Thoracic aorta (tissue), 2 donors: ENCODE results near the gene CREG2. TPM values are rescaled to one million over a fixed set of nuclear protein-coding genes. Genes with fewer than 3 reads are reported as not detected.

Experiments used
- ATAC-seq: fragments of 150-250 bp; one replicate; pipeline ENCODE4 v1.8.0; 2017; ENCODE audit warnings: low read depth; ENCODE audit not compliant: insufficient number of reproducible peaks, low FRiP score
- DNase-seq: peaks from one replicate; pipeline ENCODE4 v3.0.0-alpha.2; 2020; ENCODE audit warnings: low spot score
- H3K27ac ChIP-seq, 2 donors: fragments of 200-600 bp; sonication (generic); 1 replicate in 1 of 2; 2 replicates in 1 of 2; pipeline ENCODE4 v1.5.1; 2016; ENCODE audit warnings: mild to moderate bottlenecking in 2 of 2, moderate library complexity in 2 of 2
- H3K27me3 ChIP-seq: fragments of 200-600 bp; sonication (generic); replicated peaks from 2 replicates; pipeline ENCODE4 v1.6.0; 2016; ENCODE audit warnings: mild to moderate bottlenecking; ENCODE audit not compliant: insufficient read depth
- H3K36me3 ChIP-seq: fragments of 200-600 bp; sonication (generic); one replicate; pipeline ENCODE4 v1.5.1; 2016
- H3K4me1 ChIP-seq, 2 donors: fragments of 200-600 bp; sonication (generic); 1 replicate in 1 of 2; 2 replicates in 1 of 2; pipeline versions ENCODE4 v1.5.1 to v1.6.0; 2016; ENCODE audit warnings: low read depth in 2 of 2, mild to moderate bottlenecking in 1 of 2; ENCODE audit not compliant: control insufficient read depth in 1 of 2
- H3K4me3 ChIP-seq: fragments of 200-600 bp; sonication (generic); 2 replicates; pipeline ENCODE4 v1.5.1; 2016; ENCODE audit warnings: mild to moderate bottlenecking
- H3K9me3 ChIP-seq: fragments of 200-600 bp; sonication (generic); 2 replicates; pipeline ENCODE4 v1.5.1; 2016
- total RNA-seq, 2 donors: library from RNA; depleted of rRNA; stranded (reverse); fragments of >200 nt; gene quantifications; one replicate each; pipeline versions ENCODE4 v1.1.0 to v1.2.3, GENCODE V29; 2016
- TF ChIP-seq, protein P1 (sequence below): fragments of 200-600 bp; sonication (generic); IDR thresholded peaks from one replicate; pipeline ENCODE4 v1.5.1; 2019; ENCODE audit warnings: antibody characterized with exemption

CREG2 gene
- total RNA-seq, 2 donors from 2014 or later, result not detected

DNA sequence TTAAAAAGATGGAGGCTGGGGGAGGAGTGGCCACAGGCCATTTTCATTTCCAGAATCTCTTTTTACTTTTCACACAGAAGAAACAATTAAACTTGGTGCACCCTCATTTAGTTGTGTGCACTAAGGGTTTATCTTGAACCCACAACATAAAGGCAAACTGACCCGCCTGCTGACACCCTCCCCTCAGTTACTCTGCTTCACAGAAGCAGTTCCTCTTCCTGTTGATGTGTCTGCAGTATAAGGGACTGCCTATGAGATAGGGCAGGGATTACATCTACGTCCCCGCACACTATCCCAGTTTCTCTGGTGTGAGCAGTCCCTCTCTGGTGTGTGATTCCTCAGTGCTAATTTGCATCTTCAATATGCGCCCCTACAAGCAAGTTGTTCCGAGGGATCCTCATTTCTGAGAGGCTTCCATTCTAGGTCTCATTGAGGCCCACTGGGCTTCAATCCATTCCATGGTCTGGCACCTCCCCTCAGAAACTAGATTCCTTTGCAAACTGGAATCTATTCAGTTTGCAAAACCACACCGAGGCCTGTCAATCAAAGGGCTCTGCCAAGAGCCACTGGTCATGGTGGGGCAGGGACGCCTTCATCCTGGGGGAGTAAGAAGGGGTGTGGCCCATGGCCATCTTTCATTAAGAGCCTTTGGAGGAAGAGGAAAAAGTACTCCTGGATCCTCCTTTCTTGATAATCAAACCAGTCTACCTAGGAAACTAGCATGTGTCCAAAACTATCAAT is 12.3 kb downstream of the CREG2 start:
- H3K27ac ChIP-seq, result no peak overlapping the region
- no peaks in the 10 kb centered on the region for H3K36me3 ChIP-seq
- ATAC-seq (no peak), DNase-seq (no peak)
- TF ChIP-seq, protein P1, sequence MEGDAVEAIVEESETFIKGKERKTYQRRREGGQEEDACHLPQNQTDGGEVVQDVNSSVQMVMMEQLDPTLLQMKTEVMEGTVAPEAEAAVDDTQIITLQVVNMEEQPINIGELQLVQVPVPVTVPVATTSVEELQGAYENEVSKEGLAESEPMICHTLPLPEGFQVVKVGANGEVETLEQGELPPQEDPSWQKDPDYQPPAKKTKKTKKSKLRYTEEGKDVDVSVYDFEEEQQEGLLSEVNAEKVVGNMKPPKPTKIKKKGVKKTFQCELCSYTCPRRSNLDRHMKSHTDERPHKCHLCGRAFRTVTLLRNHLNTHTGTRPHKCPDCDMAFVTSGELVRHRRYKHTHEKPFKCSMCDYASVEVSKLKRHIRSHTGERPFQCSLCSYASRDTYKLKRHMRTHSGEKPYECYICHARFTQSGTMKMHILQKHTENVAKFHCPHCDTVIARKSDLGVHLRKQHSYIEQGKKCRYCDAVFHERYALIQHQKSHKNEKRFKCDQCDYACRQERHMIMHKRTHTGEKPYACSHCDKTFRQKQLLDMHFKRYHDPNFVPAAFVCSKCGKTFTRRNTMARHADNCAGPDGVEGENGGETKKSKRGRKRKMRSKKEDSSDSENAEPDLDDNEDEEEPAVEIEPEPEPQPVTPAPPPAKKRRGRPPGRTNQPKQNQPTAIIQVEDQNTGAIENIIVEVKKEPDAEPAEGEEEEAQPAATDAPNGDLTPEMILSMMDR, result no peak
- H3K4me3 ChIP-seq, result no peak overlapping the region
- no peaks in the 10 kb centered on the region for H3K9me3 ChIP-seq
- no peaks in the 10 kb centered on the region for H3K27me3 ChIP-seq
- H3K4me1 ChIP-seq, result no peaks in the 10 kb centered on the region

DNA sequence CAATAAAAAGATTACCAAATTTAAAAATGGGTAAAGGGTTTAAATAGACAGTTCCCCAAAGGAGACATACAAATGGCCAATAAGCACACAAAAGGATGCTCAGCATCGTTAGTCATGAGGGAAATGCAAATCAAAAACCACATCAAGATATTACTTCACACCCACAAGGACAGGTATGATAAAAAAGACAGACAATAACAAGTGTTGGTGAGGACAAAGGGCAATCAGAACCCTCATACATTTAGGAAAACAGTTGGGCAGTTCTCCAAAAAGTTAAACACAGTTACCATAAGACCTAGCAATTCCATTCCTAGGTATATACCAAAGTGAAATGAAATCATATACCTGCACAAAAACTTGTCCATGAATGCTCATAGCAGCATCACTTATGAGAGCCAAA is 14.5 kb downstream of the CREG2 start:
- H3K4me3 ChIP-seq, result no peak overlapping the region
- no peaks in the 10 kb centered on the region for H3K4me1 ChIP-seq
- H3K27me3 ChIP-seq, result no peaks in the 10 kb centered on the region
- H3K9me3 ChIP-seq, result no peaks in the 10 kb centered on the region
- no peaks in the 10 kb centered on the region for H3K36me3 ChIP-seq
- ATAC-seq, result no peak
- DNase-seq, result no peak
- TF ChIP-seq, protein P1, result no peak
- H3K27ac ChIP-seq, result no peak overlapping the region

DNA sequence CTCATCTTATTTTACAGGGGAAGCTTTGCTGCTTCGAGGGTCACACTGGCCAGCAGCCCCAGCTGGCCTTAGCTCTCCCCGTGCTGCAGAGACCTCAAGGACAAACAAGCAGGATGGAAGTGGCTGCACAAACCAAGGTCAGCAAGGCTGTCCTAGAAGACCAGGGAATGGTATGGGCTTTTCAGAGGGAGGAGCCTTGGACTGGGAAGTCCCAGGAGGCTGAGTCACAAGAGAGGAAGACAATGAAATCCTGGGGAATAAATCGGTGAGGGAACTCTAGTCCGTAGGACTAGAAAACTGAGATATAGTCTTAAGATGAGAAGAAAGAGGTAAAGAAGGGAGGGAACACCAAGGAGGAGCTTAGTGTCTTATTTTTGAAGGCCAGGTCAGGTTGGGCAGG is 15.7 kb downstream of the CREG2 start:
- ATAC-seq (no peak), DNase-seq (no peak)
- H3K4me1 ChIP-seq, result no peaks in the 10 kb centered on the region
- H3K4me3 ChIP-seq, result no peak overlapping the region
- TF ChIP-seq, protein P1, result no peak
- H3K36me3 ChIP-seq, result no peaks in the 10 kb centered on the region
- no peak overlapping the region for H3K27ac ChIP-seq
- no peaks in the 10 kb centered on the region for H3K9me3 ChIP-seq
- no peaks in the 10 kb centered on the region for H3K27me3 ChIP-seq

DNA sequence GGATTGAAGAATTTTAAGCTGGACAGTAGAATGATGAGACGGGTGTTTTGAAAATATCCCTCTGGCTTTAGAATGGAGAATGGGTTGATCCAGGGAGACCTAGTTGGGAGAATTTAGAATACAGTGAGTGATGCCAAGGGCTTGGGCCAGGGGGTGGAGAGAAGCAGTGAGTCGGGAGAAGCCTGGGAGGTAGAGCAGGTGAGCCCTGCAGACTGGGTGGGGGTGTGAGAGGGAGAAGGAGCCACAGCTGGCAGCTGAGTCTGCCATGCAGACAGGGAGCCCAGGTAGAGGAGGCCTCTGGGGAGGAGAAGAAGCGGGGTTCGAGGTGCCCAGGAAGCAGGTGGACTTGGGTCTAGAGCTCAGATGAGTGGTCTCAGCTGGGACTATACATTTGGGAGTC is 18.2 kb downstream of the CREG2 start:
- ATAC-seq (no peak), DNase-seq (no peak)
- Histone ChIP-seq H3K36me3 (no peaks in the 10 kb centered on the region), H3K27ac (no peak overlapping the region), H3K27me3 (no peaks in the 10 kb centered on the region), H3K4me3 (no peak overlapping the region), H3K4me1 (no peaks in the 10 kb centered on the region), H3K9me3 (no peaks in the 10 kb centered on the region)
- TF ChIP-seq, protein P1, result no peak

DNA sequence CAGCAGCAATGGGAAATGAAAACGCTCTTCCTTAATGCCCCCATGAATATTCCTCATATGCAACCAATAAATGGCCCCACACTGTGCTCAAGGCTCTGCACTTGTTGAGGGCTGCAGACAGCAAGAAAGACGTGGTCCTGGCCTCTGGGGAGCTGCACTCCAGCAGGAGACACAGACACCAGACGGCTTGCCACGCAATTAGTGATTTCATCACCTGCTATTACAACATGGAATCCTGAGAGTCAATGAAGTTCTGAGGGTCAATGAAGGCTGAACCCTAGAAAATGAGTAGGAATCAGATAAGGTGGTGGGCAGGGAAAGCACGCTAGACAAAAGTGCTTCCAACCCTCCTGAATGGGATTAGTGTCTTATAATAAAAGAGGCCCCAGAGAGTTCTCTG is 18.9 kb downstream of the CREG2 start:
- H3K27ac ChIP-seq, result no peak overlapping the region
- no peaks in the 10 kb centered on the region for H3K27me3 ChIP-seq
- TF ChIP-seq, protein P1, result no peak
- H3K4me3 ChIP-seq, result no peak overlapping the region
- H3K9me3 ChIP-seq, result no peaks in the 10 kb centered on the region
- H3K36me3 ChIP-seq, result no peaks in the 10 kb centered on the region
- no peak for ATAC-seq
- DNase-seq, result no peak
- H3K4me1 ChIP-seq, result no peaks in the 10 kb centered on the region
